Forelimb muscle (tissue), 1 donor: ENCODE results near the gene WDR33. TPM values are rescaled to one million over a fixed set of nuclear protein-coding genes. Genes with fewer than 3 reads are reported as not detected.

Experiments used
- DNase-seq: peaks from one replicate; pipeline ENCODE4 v3.0.0-alpha.2; 2013; ENCODE audit warnings: low read depth
- polyA plus RNA-seq: library from polyadenylated mRNA; unstranded; fragments of 120-200 nt; gene quantifications from one replicate; pipeline ENCODE4 v1.2.1, GENCODE V29; 2013; ENCODE audit not compliant: insufficient read length

WDR33 gene
- polyA plus RNA-seq, 1 donor, result 29.3 TPM

DNA sequence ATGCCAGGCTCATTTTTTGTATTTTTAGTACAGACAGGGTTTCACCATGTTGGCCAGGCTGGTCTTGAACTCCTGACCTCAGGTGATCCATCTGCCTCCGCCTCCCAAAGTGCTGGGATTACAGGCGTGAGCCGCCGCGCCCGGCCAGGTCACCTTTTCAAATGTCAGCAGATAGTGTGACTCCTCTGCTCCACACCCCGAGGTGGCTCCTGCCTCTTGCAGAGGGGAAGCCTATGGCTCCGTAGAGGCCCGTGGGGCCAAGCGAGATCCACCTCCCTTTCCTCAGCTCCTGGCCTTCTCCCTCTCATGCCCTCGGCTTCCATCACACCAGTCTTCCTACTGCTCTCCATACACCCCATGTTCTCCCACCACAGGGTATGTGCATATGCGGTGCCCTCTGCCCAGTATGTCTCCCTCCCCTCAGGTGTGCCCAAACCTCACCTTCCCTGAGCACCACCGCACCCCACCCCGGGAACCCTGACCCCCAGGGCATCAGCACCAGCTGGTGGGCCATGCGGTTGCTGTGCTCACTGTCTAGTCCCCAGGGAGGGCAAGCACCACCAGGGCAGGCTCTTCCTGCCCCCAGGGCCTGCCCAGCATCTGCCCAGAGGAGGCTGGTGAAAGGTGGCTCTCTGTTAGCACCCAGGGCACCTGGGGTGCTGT is 154.3 kb downstream of the WDR33 start:
- no peak for DNase-seq

DNA sequence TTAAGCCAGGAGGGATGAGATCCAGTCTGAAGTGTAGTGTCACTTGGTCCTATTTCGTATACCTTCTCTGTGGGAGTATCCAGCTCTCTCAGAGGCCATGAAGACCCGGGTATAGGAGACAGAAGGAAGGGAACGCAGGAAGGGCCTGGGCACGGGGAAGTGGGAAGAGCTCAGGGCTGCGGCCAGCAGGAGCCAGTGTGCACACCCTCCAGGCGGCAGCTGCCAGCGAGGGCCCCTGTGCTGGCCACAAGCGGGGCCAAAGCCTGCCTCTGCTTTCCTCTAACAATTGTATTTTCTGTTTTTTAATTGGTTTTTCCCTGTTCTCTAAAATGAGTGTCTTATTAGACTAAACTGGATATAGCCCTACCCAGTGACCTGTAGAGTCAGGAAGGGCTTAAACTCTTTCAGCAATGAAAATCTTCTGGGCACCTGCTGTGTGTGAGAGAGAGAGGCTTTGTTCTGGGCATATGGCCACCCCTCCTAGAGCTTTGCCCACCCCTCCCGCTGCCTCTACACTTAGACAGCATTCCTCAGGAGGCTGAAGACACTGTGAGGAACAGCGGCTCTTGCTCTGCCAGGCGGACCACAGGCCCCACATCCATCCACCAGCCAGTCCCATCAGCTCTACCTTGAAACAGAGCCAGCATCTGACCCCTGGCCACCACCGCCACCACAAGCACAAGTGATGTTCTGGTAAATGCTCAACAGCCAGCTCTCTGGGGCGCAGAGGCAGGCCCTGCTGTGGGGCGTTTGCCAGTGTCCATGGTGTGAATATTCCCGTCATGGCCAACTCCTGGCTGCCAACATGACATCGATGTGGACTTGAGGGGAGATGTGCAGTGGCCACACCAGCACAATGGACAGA is 155.5 kb downstream of the WDR33 start:
- DNase-seq, result no peak

DNA sequence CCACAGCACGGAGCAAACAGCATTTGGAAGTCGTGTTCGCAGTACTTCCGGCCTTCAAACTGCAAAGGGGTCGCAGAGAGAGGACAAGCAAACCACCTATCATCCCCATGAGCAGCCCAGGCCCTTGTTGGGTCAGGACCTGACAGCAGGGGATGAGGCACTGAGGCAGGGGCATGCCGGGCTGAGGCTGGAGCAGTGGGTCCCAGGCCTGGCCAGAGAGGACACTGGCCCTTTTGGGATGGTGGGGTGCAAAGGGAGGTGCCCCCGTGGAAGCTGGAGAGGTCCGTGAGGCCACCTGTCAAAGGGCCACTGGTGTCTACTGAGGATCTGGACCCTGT is 156.2 kb downstream of the WDR33 start:
- DNase-seq, result no peak

DNA sequence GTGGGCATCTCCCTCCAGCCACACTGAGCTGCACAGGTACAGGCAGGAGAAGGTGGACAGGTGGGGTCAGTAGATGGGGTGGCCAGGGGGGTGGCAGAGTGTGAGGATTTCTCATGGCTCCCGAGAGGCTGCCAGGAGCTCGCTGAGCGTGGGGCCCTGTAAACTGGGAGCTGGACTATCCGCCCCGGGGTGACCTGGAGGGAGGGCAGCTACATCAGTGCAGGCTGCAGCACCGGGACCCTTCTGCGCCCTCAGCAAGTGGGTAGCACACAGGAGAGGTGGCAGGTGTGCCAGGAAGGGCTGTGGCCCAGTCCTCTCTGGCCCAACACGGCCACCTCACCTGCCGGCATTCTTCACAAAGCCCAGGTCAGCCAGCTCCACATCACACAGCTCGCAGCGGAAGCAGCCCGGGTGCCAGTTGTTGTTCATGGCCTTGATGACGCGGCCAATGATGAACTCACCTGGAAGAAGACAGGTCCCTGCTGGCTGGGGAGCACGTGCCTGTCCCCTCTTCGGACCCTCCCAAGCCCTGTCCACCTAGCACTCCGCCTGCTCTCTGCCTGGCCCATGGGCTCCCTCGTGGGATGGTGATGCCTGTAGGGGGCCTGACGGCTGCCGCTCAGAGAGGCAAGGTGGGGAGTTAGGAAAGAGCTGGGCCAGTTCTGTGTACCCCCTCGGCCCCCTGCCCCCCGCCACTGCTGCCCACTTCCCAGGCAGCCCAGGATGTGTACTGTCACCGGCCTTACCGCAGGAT is 156.7 kb downstream of the WDR33 start:
- no peak for DNase-seq

DNA sequence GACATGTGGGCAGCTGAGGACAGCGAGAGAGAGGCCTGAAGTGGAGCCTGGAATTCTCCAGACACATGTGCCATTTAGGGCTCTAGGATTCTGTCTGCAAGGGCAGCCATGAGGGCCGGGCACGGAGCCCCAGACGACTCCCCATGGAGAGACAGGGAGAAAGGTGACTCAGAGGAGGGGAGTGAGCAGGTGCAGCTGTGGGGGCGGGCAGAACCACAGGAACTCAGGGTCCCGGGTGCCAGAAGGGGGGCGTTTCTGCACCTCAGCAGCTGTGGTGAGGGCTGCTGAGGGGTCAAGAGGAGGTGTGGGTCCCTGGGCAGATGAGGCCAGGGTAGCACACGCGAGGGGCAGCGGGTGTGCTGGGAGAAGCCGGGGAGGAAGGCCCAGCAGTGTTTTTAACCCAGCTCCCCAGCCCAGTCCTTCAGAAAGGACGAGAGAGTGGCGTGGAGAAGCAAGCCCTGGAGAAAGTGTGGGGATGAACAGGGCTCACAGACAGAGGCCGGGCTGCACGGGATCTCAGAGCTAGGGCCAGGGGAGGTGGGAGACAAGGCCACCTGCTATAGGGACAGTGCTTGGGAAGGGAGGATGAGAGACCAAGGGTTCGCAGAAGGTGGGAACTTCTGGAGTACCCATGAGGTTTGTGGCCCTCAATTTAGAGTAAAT is 157.4 kb downstream of the WDR33 start:
- DNase-seq, result no peak

DNA sequence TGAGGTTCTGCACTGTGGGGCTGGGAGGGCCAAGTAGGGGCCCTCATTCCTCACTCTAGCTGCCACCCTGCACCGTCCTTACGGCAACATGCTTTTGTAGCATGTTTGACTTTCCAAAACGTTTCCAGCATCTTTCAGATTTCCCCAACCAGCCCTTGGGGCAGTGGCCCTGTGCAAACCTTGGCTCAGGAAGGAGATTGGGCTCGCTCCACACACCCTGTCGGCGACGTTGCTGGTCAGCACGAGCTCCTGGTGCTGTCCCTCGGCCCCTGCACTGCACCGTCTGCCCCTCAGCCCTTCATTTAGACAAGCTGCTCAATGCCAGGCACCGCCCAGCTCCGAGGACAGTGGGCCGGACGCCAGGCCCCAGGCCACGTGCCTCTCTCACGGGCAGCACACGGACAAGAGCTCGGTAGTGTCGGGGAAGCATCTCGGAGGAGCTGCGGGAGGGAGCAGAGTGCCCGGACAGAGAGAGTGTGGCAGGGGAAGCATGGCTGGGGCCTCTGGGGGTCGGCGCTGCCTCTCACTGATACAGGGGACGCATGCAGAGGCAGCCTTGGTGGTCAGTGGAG is 158.1 kb downstream of the WDR33 start:
- DNase-seq, result no peak

DNA sequence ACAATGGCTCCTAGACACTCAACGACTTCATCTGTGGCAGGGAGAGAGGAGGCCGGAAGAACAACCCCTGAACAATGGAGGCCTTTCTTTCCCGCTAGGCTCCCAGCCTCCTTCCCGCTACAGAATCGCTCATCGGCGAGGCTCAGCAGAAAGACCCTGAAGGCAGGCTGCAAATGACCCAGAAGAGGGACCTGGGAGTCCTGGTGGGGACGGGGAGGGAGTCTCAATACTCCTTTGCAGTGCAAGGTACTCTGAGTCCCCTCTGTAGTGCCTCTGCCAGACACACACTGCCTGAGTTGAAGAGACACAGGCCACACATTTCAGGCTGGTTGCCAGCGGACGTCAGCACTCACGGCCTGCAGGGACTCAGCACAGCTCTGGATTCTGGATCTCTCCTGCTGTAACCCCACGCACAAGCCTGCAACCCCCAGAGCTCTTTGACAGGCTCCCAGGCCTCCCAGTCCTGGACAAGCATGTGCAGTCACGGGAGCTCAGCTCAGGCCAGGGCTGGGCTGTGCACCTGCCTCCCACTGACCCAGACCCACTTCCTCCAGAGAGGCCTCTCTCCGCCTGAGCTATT is 158.9 kb downstream of the WDR33 start:
- peak; percentile 38 for DNase-seq

DNA sequence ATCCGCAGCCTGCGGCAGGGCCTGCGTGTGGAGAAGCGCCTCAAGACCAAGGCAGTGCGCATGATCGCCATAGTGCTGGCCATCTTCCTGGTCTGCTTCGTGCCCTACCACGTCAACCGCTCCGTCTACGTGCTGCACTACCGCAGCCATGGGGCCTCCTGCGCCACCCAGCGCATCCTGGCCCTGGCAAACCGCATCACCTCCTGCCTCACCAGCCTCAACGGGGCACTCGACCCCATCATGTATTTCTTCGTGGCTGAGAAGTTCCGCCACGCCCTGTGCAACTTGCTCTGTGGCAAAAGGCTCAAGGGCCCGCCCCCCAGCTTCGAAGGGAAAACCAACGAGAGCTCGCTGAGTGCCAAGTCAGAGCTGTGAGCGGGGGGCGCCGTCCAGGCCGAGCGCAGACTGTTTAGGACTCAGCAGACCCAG is 159.6 kb downstream of the WDR33 start:
- no peak for DNase-seq

Other genes with a start within 250 kb of the WDR33 start
- 2.4 TPM for gene GPR17, start 165.0 kb downstream of the WDR33 start, polyA plus RNA-seq
- gene LIMS2, start 135.6 kb downstream of the WDR33 start, polyA plus RNA-seq, result 41.3 TPM
- not detected for gene SFT2D3, start 109.7 kb downstream of the WDR33 start, polyA plus RNA-seq
- 45.8 TPM for gene POLR2D, start 47.0 kb upstream of the WDR33 start, polyA plus RNA-seq
- 13.5 TPM for gene AMMECR1L, start 74.8 kb upstream of the WDR33 start, polyA plus RNA-seq
- 11.8 TPM for gene SAP130, start 216.9 kb upstream of the WDR33 start, polyA plus RNA-seq